ES-I3 (cell line): ENCODE data around the gene ZNF808.
A peak's percentile ranks its signal among the peaks of the same experiment; 100 is the strongest.
"Not testable (repeated sequence)": the region's sequence is repeated elsewhere in the genome, so short reads cannot be mapped to it uniquely, and the experiment has no call there.

Source experiments
- H3K36me3 ChIP-seq: 2 replicates; pipeline ENCODE4 v1.6.1; 2013; ENCODE audit warnings: mild to moderate bottlenecking, low read length, control low read depth, moderate library complexity; ENCODE audit not compliant: insufficient read depth
- H3K4me1 ChIP-seq: 2 replicates; pipeline ENCODE4 v1.6.1; 2013; ENCODE audit warnings: mild to moderate bottlenecking, control low read depth, low read length; ENCODE audit not compliant: insufficient read depth
- H3K9ac ChIP-seq: 2 replicates; pipeline ENCODE4 v1.6.1; 2013; ENCODE audit warnings: low read depth, mild to moderate bottlenecking, low read length, moderate library complexity
- H3K9me3 ChIP-seq: 2 replicates; pipeline ENCODE4 v1.6.1; 2013; ENCODE audit warnings: mild to moderate bottlenecking, low read length, moderate library complexity; ENCODE audit not compliant: control insufficient read depth, insufficient read depth

The ZNF808 gene

DNA sequence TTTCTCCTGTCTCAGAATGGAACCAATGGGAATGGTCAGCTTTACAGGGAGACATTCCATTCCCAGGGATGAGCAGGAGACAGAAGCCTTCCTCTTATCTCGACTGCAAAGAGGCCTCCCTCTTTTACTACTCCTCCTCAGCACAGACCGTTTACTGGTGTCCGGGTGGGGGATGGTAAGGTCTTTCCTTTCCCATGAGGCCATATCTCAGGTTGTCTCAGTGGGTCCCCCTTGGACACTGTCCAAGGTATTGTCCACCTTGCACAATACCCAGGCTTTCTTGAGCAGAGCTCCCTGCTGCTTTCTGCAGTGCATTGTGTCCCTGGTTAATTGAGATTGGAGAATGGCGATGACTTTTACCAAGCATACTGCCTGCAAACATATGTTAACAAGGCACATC lies 7.5 kb upstream of the ZNF808 start:
- no peaks in the 10 kb centered on the region for H3K9me3 ChIP-seq
- no peak overlapping the region for H3K9ac ChIP-seq
- H3K36me3 ChIP-seq = no peaks in the 10 kb centered on the region
- peaks cover 18% of the 10 kb centered on the region for H3K4me1 ChIP-seq

DNA sequence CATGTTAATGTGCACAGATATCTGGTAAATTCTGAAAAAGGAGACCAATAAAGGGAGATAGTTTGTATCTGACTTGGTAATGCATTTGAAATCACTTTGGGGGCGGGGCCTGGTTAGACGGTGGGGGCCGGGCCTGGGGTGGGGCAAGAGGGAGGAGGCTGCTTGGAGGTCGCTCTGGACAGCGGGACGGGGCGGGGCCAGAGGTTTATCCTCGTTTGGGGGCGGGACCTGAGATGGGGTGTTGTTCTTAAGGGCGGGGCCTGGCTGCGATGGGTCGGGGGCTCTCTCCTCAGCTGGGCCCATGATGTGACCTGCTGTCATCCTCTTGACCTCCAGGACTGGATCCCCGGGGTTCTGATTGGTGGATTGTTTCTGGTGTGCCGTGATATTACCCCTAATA lies 4.9 kb upstream of the ZNF808 start:
- H3K36me3 ChIP-seq = no peaks in the 10 kb centered on the region
- peaks cover 18% of the 10 kb centered on the region for H3K4me1 ChIP-seq
- no peak overlapping the region for H3K9ac ChIP-seq
- no peaks in the 10 kb centered on the region for H3K9me3 ChIP-seq

DNA sequence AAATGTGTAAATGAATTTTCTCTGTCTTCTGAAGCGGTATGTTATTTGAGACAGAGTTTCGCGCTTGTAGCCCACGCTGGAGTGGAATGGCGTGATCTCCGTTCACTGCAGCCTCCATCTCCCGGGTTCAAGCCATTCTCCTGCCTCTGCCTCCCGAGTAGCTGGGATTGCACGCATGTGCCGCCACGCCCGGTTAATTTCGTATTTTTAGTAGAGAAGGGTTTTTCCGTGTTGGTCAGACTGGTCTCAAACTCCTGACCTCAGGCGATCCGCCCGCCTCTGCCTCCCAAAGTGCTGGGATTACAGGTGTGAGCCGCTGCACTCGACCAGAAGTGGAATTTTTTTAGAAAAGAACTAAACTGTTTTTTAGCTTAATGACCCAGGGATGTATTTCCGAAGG lies 3.4 kb upstream of the ZNF808 start:
- Histone ChIP-seq H3K4me1 (peaks cover 12% of the 10 kb centered on the region), H3K36me3 (no peaks in the 10 kb centered on the region), H3K9ac (no peak overlapping the region), H3K9me3 (no peaks in the 10 kb centered on the region)

- no peaks in the 10 kb centered on the region for H3K9me3 ChIP-seq
- H3K9ac ChIP-seq = peak overlapping the region; percentile 94
- no peaks in the 10 kb centered on the region for H3K4me1 ChIP-seq
- no peaks in the 10 kb centered on the region for H3K36me3 ChIP-seq
These were observed 486 bp downstream of the ZNF808 start for GRCh38 chr19:52527956-52528351.

DNA sequence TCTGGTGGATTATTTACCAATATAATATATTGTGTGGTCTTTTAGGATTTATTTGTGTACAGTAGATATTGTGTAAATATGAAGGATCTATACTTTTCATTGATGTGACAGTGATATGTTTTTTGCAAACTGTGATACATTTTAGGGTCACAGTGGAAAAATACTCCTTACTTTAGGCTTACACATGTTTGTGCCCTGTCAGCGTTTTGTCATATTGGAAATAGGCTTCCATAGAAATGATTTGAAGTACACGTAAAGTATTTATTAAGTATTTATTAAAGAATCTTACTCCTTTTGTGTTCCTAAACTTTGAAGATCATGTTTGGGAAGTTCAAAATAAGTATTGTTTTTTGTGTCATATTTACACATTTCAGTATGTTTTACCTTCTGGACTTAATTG lies 5.0 kb downstream of the ZNF808 start:
- no peaks in the 10 kb centered on the region for H3K9me3 ChIP-seq
- no peaks in the 10 kb centered on the region for H3K36me3 ChIP-seq
- no peak overlapping the region for H3K9ac ChIP-seq
- H3K4me1 ChIP-seq = no peaks in the 10 kb centered on the region

- no peaks in the 10 kb centered on the region for H3K36me3 ChIP-seq
- H3K9ac ChIP-seq = no peak overlapping the region
- no peaks in the 10 kb centered on the region for H3K9me3 ChIP-seq
- no peaks in the 10 kb centered on the region for H3K4me1 ChIP-seq
These were observed 6.4 kb downstream of the ZNF808 start for GRCh38 chr19:52533901-52534300.

DNA sequence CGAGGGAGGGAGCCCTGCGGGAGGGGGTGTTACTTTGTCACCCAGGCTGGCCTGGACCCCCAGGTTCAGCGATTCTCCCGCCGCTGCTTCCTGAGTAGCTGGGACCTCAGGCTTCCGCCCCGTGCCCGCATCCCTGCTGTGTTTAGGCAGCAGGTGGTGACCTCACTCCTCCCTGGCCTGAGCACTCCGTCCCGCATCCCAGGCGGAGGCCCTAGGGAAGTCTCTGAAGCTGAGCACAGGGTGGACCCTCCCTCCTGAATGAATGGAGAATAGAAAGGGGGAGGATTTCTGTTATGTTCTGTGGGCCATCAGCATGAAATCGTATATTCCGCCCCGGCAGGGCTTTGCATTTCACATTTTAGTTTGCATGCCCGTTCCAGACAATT lies 7.9 kb downstream of the ZNF808 start:
- H3K9me3 ChIP-seq, H3K4me1 ChIP-seq, H3K36me3 ChIP-seq: not testable (repeated sequence)
- H3K9ac ChIP-seq = peak overlapping the region; percentile 88; the same call in 1 of the 2 replicates

GRCh38 chr19:52535771-52536447 lies 8.4 kb downstream of the ZNF808 start:
- Histone ChIP-seq H3K4me1 (no peaks in the 10 kb centered on the region), H3K9ac (peak overlapping the region; percentile 88), H3K36me3 (no peaks in the 10 kb centered on the region), H3K9me3 (no peaks in the 10 kb centered on the region)

DNA sequence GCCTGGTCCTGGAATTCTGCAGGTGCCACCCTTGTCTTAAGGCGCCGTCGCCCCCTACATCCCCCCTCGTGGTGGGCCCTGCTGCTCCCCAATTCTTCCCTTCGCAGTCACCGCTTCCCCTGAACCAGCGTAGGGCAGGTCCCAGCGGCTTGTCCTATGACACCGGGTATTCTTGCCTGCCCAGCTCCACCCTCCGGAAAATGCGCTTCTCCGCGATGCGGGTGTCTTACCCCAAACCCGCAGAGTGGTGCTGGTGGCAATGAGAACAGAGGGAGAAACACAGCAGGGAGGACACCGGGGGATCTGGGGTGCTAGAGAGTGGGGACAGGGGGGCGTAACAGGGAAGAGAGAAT lies 9.0 kb downstream of the ZNF808 start:
- peak overlapping the region; percentile 88 for H3K9ac ChIP-seq

GRCh38 chr19:52538815-52539214 lies 11.3 kb downstream of the ZNF808 start:
- H3K36me3 ChIP-seq, H3K9me3 ChIP-seq: not testable (repeated sequence)

More for the DNA sequence above, 9.0 kb downstream of the ZNF808 start:
- Histone ChIP-seq H3K9me3 (no peaks in the 10 kb centered on the region), H3K4me1 (no peaks in the 10 kb centered on the region), H3K36me3 (no peaks in the 10 kb centered on the region)

DNA sequence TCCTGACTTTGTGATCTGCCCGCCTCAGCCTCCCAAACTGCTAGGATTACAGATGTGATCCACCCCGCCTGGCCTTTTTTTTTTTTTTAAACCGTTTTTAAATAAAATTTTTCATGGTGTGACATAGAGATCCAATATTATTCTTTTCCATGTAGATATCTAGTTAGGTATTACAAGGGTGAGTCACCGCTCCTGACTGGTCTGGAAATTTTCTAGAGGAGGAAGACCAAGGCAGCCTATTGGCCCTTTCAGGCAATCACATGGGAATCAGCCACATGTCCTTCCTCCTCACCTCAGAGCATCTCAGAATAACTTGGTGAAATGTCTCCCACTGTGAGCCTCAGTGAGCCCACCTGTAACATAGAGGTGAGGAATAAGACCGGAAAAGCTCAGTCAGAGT lies 13.7 kb downstream of the ZNF808 start:
- not testable (repeated sequence) for H3K36me3 ChIP-seq, H3K9ac ChIP-seq, H3K4me1 ChIP-seq, H3K9me3 ChIP-seq

More at GRCh38 chr19:52538815-52539214, 11.3 kb downstream of the ZNF808 start:
- H3K4me1 ChIP-seq, H3K9ac ChIP-seq: not testable (repeated sequence)

DNA sequence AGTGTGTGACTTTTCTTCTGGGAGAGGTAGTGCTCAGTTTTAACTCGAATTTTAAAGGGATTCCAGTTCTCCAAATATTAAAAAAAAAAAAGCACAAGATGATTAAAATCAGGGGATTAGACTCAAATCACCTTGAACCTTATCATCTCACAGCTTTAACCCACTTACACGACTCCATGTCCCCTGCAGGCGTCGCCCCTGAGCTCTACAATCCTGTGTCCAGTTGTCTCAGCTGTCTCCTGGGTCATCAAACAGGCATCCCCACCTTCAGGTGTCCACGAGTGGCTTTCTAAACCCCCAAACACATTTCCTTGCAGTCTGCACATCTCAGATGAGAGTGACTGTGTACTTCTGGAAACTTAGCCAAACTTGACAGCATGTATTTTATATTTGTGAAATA lies 14.1 kb downstream of the ZNF808 start:
- Histone ChIP-seq H3K9ac (no peak overlapping the region), H3K36me3 (peaks cover 4% of the 10 kb centered on the region), H3K9me3 (no peaks in the 10 kb centered on the region), H3K4me1 (no peaks in the 10 kb centered on the region)

GRCh38 chr19:52542541-52542940 lies 15.1 kb downstream of the ZNF808 start:
- not testable (repeated sequence) for H3K9ac ChIP-seq, H3K9me3 ChIP-seq, H3K4me1 ChIP-seq, H3K36me3 ChIP-seq

DNA sequence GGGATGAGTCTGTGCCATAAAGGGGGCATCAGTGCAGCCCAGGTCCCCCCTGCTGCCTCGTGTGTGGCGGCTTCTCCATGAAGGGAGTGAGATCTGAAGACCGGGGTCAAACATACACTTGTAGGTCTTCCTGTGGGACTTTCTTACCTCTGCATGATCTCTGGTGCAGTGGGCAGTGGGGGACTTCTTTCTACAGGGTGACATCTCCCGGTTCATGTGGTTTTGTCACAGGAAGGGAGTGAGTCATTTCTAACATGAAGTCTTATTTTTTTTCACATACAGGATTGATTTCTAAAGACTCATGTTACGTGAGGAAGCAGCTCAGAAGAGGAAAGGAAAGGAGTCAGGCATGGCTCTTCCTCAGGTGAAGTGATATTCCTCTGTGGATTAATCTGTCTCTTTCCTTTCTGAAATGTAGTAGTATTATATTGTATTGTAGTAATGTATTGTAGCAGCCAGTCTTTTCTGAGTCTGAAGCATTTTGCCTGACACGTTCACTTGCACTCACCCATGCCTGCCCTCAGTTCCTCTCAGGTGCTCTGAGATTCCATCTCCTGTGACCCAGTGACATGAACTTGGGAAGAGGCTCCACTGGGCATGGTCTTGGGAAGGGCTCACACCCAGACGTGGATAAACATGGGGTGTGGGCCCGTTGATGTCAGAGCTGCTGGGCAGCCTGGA lies 15.7 kb downstream of the ZNF808 start:
- Histone ChIP-seq H3K9me3 (no peaks in the 10 kb centered on the region), H3K9ac (no peak overlapping the region), H3K36me3 (peaks cover 4% of the 10 kb centered on the region), H3K4me1 (no peaks in the 10 kb centered on the region)

DNA sequence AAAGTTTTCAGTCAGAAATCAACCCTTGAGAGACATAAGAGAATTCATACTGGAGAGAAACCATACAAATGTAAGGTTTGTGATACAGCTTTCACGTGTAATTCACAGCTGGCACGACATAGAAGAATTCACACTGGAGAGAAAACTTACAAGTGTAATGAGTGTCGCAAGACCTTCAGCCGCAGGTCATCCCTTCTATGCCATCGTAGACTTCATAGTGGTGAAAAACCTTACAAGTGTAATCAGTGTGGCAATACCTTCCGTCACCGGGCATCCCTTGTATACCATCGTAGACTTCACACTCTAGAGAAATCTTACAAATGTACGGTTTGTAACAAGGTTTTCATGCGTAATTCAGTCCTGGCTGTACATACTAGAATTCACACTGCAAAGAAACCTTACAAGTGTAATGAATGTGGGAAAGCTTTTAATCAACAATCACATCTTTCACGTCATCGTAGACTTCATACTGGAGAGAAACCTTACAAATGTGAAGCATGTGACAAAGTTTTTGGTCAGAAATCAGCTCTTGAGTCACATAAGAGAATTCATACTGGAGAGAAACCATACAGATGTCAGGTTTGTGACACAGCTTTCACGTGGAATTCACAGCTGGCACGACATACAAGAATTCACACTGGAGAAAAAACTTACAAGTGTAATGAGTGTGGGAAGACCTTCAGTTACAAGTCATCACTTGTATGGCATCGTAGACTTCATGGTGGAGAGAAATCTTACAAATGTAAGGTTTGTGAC lies 26.9 kb downstream of the ZNF808 start:
- no peak overlapping the region for H3K9ac ChIP-seq
- peaks cover 23% of the 10 kb centered on the region for H3K36me3 ChIP-seq
- H3K4me1 ChIP-seq = no peaks in the 10 kb centered on the region
- peaks cover 29% of the 10 kb centered on the region for H3K9me3 ChIP-seq
